Right renal cortex interstitium (tissue), 3 donors: ENCODE measurements around the gene GBP6. TPM values are rescaled to one million over a fixed set of nuclear protein-coding genes. Genes with fewer than 3 reads are reported as not detected.

Experiments used
- polyA plus RNA-seq, 3 donors: library from polyadenylated mRNA; unstranded; fragments of 120-200 nt; gene quantifications; one replicate each; pipeline ENCODE4 v1.2.1, GENCODE V29; 2013; ENCODE audit not compliant: insufficient read length in 3 of 3

The GBP6 gene
- polyA plus RNA-seq, 3 donors: not detected

Other genes with a start within 250 kb of the GBP6 start
- 1 to 10 TPM; 1.8 to 4.0 (median 3.5) TPM for gene GBP2, start 237.9 kb upstream of the GBP6 start, polyA plus RNA-seq
- gene GBP7, start 188.1 kb upstream of the GBP6 start, polyA plus RNA-seq: under 1 TPM in 2 of 3 donors, not detected in 1; 0.14 to 0.18 TPM
- 10 to 100 TPM; 11.2 to 13.1 (median 11.6) TPM for gene GBP4, start 165.1 kb upstream of the GBP6 start, polyA plus RNA-seq
- 1 to 10 TPM in 1 of 3 donors, under 1 TPM in 2; 0.31 to 1.2 (median 0.33) TPM for gene GBP5, start 91.2 kb upstream of the GBP6 start, polyA plus RNA-seq
- 10 to 100 TPM; 10.5 to 10.6 (median 10.6) TPM for gene LRRC8B, start 160.8 kb downstream of the GBP6 start, polyA plus RNA-seq